Astrocyte of the cerebellum (primary cell): ENCODE measurements around the gene HMGN2.

Experiments
- DNase-seq: peaks from one replicate; pipeline ENCODE4 v3.0.0-alpha.2; 2011; ENCODE audit warnings: low read depth
- H3K4me3 ChIP-seq: 2 replicates; pipeline ENCODE4 v1.5.1; 2011; ENCODE audit warnings: mild to moderate bottlenecking, low read depth, low read length, moderate library complexity
- in situ Hi-C: cut with HindIII; loops from 2 replicates; pipeline ENCODE4 v1.10.0; 2017; ENCODE audit warnings: low sequenced_read_pairs
- TF ChIP-seq, protein P1 (sequence below): IDR thresholded peaks from 2 replicates; pipeline ENCODE4 v1.5.1; 2012; ENCODE audit warnings: low read length, low read depth, moderate library complexity, mild to moderate bottlenecking; ENCODE audit errors: missing control alignments

The HMGN2 gene

DNA sequence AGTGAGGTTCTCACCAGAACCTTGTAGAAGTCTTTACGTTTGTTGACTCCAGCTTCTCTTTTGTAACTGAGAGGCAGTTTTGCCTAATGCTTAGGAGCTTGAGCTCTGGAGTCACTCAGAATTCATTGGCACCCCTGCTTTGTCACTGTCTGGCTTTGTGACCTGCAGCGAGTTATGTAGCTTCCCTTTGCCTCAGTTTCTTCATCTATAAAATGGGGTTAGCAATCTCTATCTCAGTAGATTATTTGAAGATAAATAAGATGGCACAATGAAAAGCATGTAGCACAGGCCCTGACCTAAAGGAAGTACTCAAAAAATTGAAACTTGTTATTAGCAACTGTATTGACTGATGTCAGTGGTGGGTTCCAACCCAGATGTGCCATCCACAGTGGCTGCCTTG is 32.0 kb upstream of the HMGN2 start:
- no peak for DNase-seq
- in situ Hi-C loops, result no loop called here
- TF ChIP-seq, protein P1, sequence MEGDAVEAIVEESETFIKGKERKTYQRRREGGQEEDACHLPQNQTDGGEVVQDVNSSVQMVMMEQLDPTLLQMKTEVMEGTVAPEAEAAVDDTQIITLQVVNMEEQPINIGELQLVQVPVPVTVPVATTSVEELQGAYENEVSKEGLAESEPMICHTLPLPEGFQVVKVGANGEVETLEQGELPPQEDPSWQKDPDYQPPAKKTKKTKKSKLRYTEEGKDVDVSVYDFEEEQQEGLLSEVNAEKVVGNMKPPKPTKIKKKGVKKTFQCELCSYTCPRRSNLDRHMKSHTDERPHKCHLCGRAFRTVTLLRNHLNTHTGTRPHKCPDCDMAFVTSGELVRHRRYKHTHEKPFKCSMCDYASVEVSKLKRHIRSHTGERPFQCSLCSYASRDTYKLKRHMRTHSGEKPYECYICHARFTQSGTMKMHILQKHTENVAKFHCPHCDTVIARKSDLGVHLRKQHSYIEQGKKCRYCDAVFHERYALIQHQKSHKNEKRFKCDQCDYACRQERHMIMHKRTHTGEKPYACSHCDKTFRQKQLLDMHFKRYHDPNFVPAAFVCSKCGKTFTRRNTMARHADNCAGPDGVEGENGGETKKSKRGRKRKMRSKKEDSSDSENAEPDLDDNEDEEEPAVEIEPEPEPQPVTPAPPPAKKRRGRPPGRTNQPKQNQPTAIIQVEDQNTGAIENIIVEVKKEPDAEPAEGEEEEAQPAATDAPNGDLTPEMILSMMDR, result no peak

DNA sequence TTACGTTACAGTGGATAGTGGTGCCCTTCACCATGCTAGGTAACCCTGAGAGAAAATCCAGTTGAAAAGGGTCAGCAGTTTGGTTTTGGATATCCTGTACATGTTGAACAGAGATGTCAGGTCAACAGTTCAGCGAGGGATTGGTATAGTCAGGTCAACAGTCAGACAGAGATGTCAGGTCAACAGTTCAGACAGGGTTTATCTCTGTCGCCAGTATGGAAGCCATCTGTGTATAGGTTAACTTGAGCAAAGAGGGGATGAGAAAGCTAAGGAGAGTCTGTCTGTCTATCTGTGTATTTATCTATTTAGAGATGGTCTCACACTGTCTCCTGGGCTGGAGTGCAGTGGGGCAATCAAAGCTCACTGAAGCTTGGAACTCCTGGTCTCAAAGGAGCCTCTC is 22.4 kb upstream of the HMGN2 start:
- in situ Hi-C loops, result no loop called here
- no peak for DNase-seq
- H3K4me3 ChIP-seq, result no peak overlapping the region
- TF ChIP-seq, protein P1, result no peak

More for the DNA sequence above, 32.0 kb upstream of the HMGN2 start:
- H3K4me3 ChIP-seq, result no peak overlapping the region

DNA sequence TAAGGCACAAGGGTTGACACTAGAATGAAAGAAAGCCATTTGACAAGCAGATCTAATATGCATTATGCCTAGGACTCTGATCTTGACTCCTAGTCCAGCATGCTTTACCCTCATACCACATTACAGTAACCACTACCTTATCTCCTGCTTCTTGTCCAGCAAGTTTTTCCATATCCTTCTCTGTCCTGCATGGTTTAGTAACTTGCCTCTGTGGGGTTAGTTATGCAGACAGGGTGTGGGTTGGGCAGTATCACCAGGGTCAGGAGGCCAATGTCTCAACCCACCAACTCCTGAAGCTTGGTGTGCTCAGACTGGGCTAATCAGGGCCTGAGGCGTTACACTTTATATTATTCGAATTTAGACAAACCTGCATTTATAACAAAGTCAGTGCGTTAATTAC is 21.3 kb upstream of the HMGN2 start:
- in situ Hi-C loops, result no loop called here
- TF ChIP-seq, protein P1, result no peak
- H3K4me3 ChIP-seq, result no peak overlapping the region
- no peak for DNase-seq

- DNase-seq, result no peak
- H3K4me3 ChIP-seq, result no peak overlapping the region
- TF ChIP-seq, protein P1, result no peak
- in situ Hi-C loops, result no loop called here
These were observed 19.6 kb upstream of the HMGN2 start for GRCh38 chr1:26452459-26453183.

GRCh38 chr1:26459148-26459547 is 13.1 kb upstream of the HMGN2 start:
- in situ Hi-C loops, result no loop called here
- H3K4me3 ChIP-seq, result no peak overlapping the region
- TF ChIP-seq, protein P1, result no peak
- DNase-seq, result no peak

DNA sequence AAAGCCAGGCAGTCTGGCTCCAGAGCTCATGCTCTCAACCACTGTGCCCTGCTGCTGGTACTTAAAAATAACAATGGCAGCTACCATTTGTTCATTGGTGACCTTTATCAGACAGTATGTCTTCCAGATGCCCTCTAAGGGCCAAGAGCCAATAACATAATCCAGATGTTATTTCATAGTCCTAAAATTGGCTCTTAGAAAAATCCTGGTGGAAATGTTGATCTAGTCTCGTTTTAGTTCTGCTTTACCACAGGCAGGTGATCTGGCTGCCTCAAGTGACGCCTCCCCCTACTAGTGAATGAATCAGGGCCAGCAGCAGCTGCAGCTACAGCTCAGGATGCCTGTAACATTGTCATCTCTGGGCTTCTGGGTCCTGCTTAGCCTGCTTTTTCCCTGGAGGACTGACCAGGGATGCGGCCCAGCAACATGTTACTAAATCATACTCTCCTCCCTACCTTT is 12.6 kb upstream of the HMGN2 start:
- DNase-seq, result no peak
- in situ Hi-C loops, result no loop called here
- TF ChIP-seq, protein P1, result no peak
- H3K4me3 ChIP-seq, result no peak overlapping the region

GRCh38 chr1:26468911-26469310 is 3.3 kb upstream of the HMGN2 start:
- no peak overlapping the region for H3K4me3 ChIP-seq
- no peak for DNase-seq
- in situ Hi-C loops, result no loop called here
- TF ChIP-seq, protein P1, result no peak
